GM12878 (cell line): ENCODE measurements around the gene TCF12.

Experiments
- CBX3 ChIP-seq: fragments of 200-600 bp; sonication (generic); IDR thresholded peaks from 2 replicates; pipeline ENCODE4 v1.6.1; 2016; ENCODE audit warnings: low read depth, borderline replicate concordance
- CTCF ChIP-seq, 3 experiments: IDR thresholded peaks in 2 of 3; conservative IDR thresholded peaks in 1 of 3; 2 replicates each; pipeline ENCODE4 v1.5.1; 2011; ENCODE audit warnings: low read depth in 3 of 3, low read length in 3 of 3, mild to moderate bottlenecking in 3 of 3, control low read depth in 2 of 3, moderate library complexity in 2 of 3, inconsistent platforms in 1 of 3, mixed read lengths in 1 of 3; ENCODE audit not compliant: control insufficient read depth in 2 of 3, insufficient read depth in 1 of 3; ENCODE audit errors: extremely low read depth in 1 of 3
- SMAD1 ChIP-seq: fragments of 450-650 bp; IDR thresholded peaks from 2 replicates; pipeline ENCODE4 v1.6.1; 2018; ENCODE audit warnings: mild to moderate bottlenecking, low read depth; ENCODE audit not compliant: partially characterized antibody
- SRF ChIP-seq, 2 experiments: IDR thresholded peaks; 2 replicates each; pipeline ENCODE4 v1.6.1; 2011; ENCODE audit warnings: low read depth in 2 of 2, low read length in 2 of 2, mild to moderate bottlenecking in 1 of 2, moderate library complexity in 1 of 2
- TCF12 ChIP-seq: IDR thresholded peaks from 2 replicates; pipeline ENCODE4 v1.6.1; 2011; ENCODE audit warnings: low read depth, mild to moderate bottlenecking, low read length
- ZNF274 ChIP-seq: IDR thresholded peaks from one replicate; pipeline ENCODE4 v1.8.0; 2011; ENCODE audit not compliant: insufficient read length, insufficient read depth
- ZNF384 ChIP-seq: IDR thresholded peaks from 2 replicates; pipeline ENCODE4 v1.6.1; 2012; ENCODE audit warnings: low read depth, mild to moderate bottlenecking, low read length, improper control_type of control experiment, borderline replicate concordance
- TF ChIP-seq, protein P1 (sequence below): fragments of 450-650 bp; IDR thresholded peaks from 2 replicates; pipeline ENCODE4 v1.6.1; 2017; ENCODE audit warnings: low read depth, mild to moderate bottlenecking, moderate library complexity

DNA sequence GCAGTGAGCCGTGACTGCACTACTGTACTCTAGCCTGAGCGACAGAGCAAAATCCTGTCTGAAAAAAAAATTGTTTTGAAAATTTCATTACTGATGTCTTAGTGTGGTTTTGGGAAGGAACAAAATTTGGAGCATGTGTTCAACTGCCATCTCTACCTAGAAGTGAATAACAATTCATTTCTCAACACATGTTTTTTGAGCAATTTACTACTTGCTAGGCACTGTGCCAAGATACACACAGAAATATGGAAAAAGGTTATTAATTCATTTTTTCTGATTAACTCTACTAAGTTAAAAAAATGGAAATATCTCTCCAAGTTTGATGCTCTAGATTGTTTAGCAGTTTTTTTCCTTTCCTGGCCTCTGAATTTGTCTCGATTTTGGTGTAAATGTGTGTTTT is 5.2 kb upstream of the TCF12 start:
- TF ChIP-seq SRF (IDR thresholded peaks at IDR 0.05; ENCODE audit: low read depth in 2 of 2, low read length in 2 of 2) (no peak), TCF12 (no peak), ZNF274 (no peak), SMAD1 (no peak), CBX3 (no peak), ZNF384 (no peak), CTCF (IDR thresholded peaks at IDR 0.05 in 2 of 3, conservative IDR thresholded peaks at IDR 0.05 in 1 of 3; ENCODE audit: control insufficient read depth in 2 of 3, extremely low read depth in 1 of 3, insufficient read depth in 1 of 3, low read depth in 3 of 3, low read length in 3 of 3) (no peak)
- TF ChIP-seq, protein P1, sequence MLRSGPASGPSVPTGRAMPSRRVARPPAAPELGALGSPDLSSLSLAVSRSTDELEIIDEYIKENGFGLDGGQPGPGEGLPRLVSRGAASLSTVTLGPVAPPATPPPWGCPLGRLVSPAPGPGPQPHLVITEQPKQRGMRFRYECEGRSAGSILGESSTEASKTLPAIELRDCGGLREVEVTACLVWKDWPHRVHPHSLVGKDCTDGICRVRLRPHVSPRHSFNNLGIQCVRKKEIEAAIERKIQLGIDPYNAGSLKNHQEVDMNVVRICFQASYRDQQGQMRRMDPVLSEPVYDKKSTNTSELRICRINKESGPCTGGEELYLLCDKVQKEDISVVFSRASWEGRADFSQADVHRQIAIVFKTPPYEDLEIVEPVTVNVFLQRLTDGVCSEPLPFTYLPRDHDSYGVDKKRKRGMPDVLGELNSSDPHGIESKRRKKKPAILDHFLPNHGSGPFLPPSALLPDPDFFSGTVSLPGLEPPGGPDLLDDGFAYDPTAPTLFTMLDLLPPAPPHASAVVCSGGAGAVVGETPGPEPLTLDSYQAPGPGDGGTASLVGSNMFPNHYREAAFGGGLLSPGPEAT: no peak
